CD4-positive, alpha-beta T cell (primary cell): Measurements from ENCODE around the gene SFSWAP. TPM values are rescaled to one million over a fixed set of nuclear protein-coding genes. Genes with fewer than 3 reads are reported as not detected.

Experiments
- ATAC-seq: fragments of 200-7000 bp; cut with Tn5 transposase; one replicate; pipeline ENCODE4 v1.10.0; 2022; ENCODE audit warnings: mild to moderate bottlenecking; ENCODE audit not compliant: poor library complexity
- CTCF ChIA-PET: fragments of 350-600 bp; sonication (Branson Sonifier 250); formaldehyde crosslinking; loops from one replicate; lab custom pipeline; 2021; ENCODE audit warnings: antibody characterized with exemption, inconsistent platforms; lab: Charles Lee
- POLR2A ChIA-PET: fragments of 350-600 bp; sonication (Branson Sonifier 250); formaldehyde crosslinking; loops from one replicate; lab custom pipeline; 2021; ENCODE audit warnings: antibody characterized with exemption, inconsistent platforms; lab: Charles Lee
- DNase-seq, 14 experiments: peaks; one replicate each; pipeline ENCODE4 v3.0.0-alpha.2; 2013 to 2020; ENCODE audit warnings: mixed read lengths in 2 of 14
- H3K27ac ChIP-seq, 2 donors: one replicate each; pipeline versions ENCODE4 v1.5.1 to v1.7.0; 2013; ENCODE audit warnings: low read length in 2 of 2, low read depth in 1 of 2, mild to moderate bottlenecking in 1 of 2
- H3K27me3 ChIP-seq, 2 experiments: 1 replicate in 1 of 2; 2 replicates in 1 of 2; pipeline versions ENCODE4 v1.6.1 to v1.7.0; 2013; ENCODE audit warnings: low read length in 2 of 2, control low read depth in 1 of 2, mild to moderate bottlenecking in 1 of 2, moderate library complexity in 1 of 2; ENCODE audit not compliant: insufficient read depth in 2 of 2, control insufficient read depth in 1 of 2
- H3K36me3 ChIP-seq: one replicate; pipeline ENCODE4 v1.6.1; 2013; ENCODE audit warnings: low read length, control low read depth; ENCODE audit not compliant: insufficient read depth
- H3K4me1 ChIP-seq: one replicate; pipeline ENCODE4 v1.6.1; 2013; ENCODE audit warnings: low read length, control low read depth; ENCODE audit not compliant: insufficient read depth
- H3K4me3 ChIP-seq: one replicate; pipeline ENCODE4 v1.5.1; 2013; ENCODE audit warnings: mild to moderate bottlenecking, low read length, moderate library complexity
- H3K9me3 ChIP-seq, 2 experiments: 1 replicate in 1 of 2; 2 replicates in 1 of 2; pipeline versions ENCODE4 v1.6.1 to v1.7.0; 2013; ENCODE audit warnings: low read length in 2 of 2, mild to moderate bottlenecking in 2 of 2, control low read depth in 1 of 2, moderate library complexity in 1 of 2; ENCODE audit not compliant: control insufficient read depth in 1 of 2, insufficient read depth in 1 of 2
- H3K27ac Mint-ChIP-seq: one replicate; pipeline ENCODE4 v1.8.0; 2020; ENCODE audit warnings: mixed read lengths
- H3K27me3 Mint-ChIP-seq: one replicate; pipeline ENCODE4 v1.8.0; 2021; ENCODE audit warnings: mixed read lengths
- H3K36me3 Mint-ChIP-seq: one replicate; pipeline ENCODE4 v1.8.0; 2021; ENCODE audit warnings: low read depth, mixed read lengths
- H3K4me1 Mint-ChIP-seq: one replicate; pipeline ENCODE4 v1.8.0; 2021; ENCODE audit warnings: low read depth, mixed read lengths
- H3K4me3 Mint-ChIP-seq: one replicate; pipeline ENCODE4 v1.8.0; 2020; ENCODE audit warnings: mild to moderate bottlenecking, mixed read lengths
- H3K9me3 Mint-ChIP-seq: one replicate; pipeline ENCODE4 v1.8.0; 2020; ENCODE audit warnings: mixed read lengths
- intact Hi-C, 2 experiments: fragments of 100-400 bp; cut with DNase I in 1 of 2; cut with micrococcal nuclease in 1 of 2; formaldehyde crosslinking; loops; one replicate each; pipeline versions ENCODE4 v1.15.1 to v1.9.0; 2023 to 2025; cut with DNase I, micrococcal nuclease
- total RNA-seq, 174 experiments: library from RNA in 2 of 174; stranded (reverse) in 2 of 174; gene quantifications; one replicate each; pipeline ENCODE4 v1.2.3 and lab custom pipeline; 2021 to 2026
- TF ChIP-seq, protein P1 (sequence below): fragments of 200-600 bp; IDR thresholded peaks from one replicate; pipeline ENCODE4 v1.8.0; 2022; ENCODE audit warnings: antibody characterized with exemption, mild to moderate bottlenecking

SFSWAP gene
- total RNA-seq, 2 experiments from 2014 or later, result 88.7 to 98.4 TPM

DNA sequence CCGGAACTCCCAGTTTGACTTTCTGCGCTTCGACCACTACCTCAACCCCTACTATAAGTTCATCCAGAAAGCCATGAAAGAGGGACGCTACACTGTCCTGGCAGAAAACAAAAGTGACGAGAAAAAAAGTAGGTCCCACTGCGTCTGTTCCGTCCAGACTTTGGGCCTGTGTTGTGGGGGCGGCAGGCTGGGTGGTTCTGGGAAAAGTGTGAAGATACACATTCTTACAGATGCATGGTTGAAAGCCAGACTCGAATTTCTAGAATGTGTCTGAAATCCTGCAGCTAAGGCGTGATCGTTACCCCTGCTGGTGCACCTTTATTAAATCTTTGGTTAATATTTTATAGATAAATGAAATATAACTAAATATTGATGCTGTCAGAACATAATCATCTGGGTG is 14.6 kb downstream of the SFSWAP start:
- Histone ChIP-seq H3K9me3 (no peaks in the 10 kb centered on the region), H3K4me1 (no peaks in the 10 kb centered on the region), H3K4me3 (no peak overlapping the region), H3K27ac (no peak overlapping the region), H3K36me3 (peaks cover 95% of the 10 kb centered on the region), H3K27me3 (no peaks in the 10 kb centered on the region)
- H3K36me3 Mint-ChIP-seq, result peaks cover 100% of the 10 kb centered on the region
- peaks cover 19% of the 10 kb centered on the region for H3K4me1 Mint-ChIP-seq
- H3K4me3 Mint-ChIP-seq, result no peak overlapping the region
- intact Hi-C loops, result no loop called here
- no peak for DNase-seq
- TF ChIP-seq, protein P1, sequence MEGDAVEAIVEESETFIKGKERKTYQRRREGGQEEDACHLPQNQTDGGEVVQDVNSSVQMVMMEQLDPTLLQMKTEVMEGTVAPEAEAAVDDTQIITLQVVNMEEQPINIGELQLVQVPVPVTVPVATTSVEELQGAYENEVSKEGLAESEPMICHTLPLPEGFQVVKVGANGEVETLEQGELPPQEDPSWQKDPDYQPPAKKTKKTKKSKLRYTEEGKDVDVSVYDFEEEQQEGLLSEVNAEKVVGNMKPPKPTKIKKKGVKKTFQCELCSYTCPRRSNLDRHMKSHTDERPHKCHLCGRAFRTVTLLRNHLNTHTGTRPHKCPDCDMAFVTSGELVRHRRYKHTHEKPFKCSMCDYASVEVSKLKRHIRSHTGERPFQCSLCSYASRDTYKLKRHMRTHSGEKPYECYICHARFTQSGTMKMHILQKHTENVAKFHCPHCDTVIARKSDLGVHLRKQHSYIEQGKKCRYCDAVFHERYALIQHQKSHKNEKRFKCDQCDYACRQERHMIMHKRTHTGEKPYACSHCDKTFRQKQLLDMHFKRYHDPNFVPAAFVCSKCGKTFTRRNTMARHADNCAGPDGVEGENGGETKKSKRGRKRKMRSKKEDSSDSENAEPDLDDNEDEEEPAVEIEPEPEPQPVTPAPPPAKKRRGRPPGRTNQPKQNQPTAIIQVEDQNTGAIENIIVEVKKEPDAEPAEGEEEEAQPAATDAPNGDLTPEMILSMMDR, result no peak
- no peak for ATAC-seq
- H3K9me3 Mint-ChIP-seq, result no peaks in the 10 kb centered on the region
- ChIA-PET POLR2A (interaction anchor here (0.6 to 0.7 kb wide), 2 partner anchors 9 to 19 kb away, joined by 4 to 5 read pairs; no protein-coding TSS in a partner anchor), CTCF (interaction anchor here (0.5 kb wide), 1 partner anchor 29 kb away, joined by 4 read pairs; no protein-coding TSS in a partner anchor)
- H3K27me3 Mint-ChIP-seq, result no peaks in the 10 kb centered on the region
- H3K27ac Mint-ChIP-seq, result no peak overlapping the region

DNA sequence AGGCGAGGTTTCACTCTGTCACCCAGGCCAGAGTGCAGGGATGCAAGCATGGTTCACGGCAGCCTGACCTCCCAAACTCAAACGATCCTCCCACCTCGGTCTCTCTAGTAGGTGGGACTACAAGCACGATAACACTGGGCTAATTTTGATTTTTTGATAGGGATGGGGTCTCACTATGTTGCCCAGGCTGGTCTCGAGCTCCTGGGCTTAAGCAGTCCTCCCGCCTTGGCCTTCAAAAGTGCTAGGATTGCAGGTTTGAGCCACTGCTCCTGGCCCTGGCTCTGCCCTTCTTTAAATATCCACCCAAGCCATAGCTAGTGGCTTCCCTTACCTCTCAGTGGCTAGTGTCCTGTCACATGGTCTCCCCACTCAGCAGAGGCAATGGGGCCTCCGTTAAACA is 17.8 kb downstream of the SFSWAP start:
- intact Hi-C loops, result no loop called here
- Histone ChIP-seq H3K4me3 (no peak overlapping the region), H3K27me3 (no peaks in the 10 kb centered on the region), H3K27ac (no peak overlapping the region), H3K4me1 (no peaks in the 10 kb centered on the region), H3K36me3 (peaks cover 93% of the 10 kb centered on the region), H3K9me3 (no peaks in the 10 kb centered on the region)
- H3K36me3 Mint-ChIP-seq, result peaks cover 98% of the 10 kb centered on the region
- H3K27me3 Mint-ChIP-seq, result no peaks in the 10 kb centered on the region
- no peak for ATAC-seq
- ChIA-PET POLR2A (no interaction called here), CTCF (no interaction called here)
- H3K4me3 Mint-ChIP-seq, result no peak overlapping the region
- DNase-seq, result no peak
- no peaks in the 10 kb centered on the region for H3K4me1 Mint-ChIP-seq
- H3K27ac Mint-ChIP-seq, result no peak overlapping the region
- TF ChIP-seq, protein P1, result no peak
- H3K9me3 Mint-ChIP-seq, result no peaks in the 10 kb centered on the region

DNA sequence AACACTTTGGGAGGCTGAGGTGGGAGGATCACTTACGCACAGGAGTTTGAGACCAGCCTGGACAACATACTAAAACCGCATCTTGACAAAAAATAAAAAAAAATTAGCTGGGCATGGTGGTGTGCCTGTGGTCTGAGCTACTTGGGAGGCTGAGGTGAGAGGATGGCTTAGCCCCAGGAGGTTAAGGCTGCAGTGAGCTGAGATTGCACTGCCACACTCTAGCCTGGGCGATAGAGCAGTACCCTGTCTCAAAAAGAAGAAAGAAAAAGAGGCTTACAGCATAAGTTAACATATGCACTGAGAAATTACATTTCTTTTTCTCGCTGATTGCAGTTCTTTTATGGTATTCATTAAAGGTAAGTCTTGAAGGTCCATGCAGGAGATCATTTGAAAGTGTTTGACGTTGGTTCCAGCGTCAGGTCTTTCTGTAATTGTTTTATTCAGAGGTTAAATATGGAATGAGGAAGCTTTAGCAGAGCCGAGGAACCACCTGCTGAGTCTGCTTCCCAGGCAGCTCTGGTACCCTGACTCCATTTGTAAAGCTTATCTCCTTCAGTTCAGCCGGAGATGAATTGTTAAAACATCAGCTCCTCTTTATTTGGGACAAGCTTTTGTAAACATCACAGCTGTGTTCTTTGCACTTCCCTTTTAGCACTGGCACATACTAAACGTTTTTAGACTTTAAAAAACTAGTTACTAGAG is 18.5 kb downstream of the SFSWAP start:
- ChIA-PET POLR2A (no interaction called here), CTCF (no interaction called here)
- H3K9me3 ChIP-seq, result no peaks in the 10 kb centered on the region
- Mint-ChIP-seq H3K36me3 (peaks cover 98% of the 10 kb centered on the region), H3K9me3 (no peaks in the 10 kb centered on the region), H3K4me1 (no peaks in the 10 kb centered on the region), H3K27me3 (no peaks in the 10 kb centered on the region), H3K4me3 (no peak overlapping the region), H3K27ac (no peak overlapping the region)
- peaks cover 95% of the 10 kb centered on the region for H3K36me3 ChIP-seq
- TF ChIP-seq, protein P1, result no peak
- H3K4me1 ChIP-seq, result no peaks in the 10 kb centered on the region
- intact Hi-C loops, result no loop called here
- no peak overlapping the region for H3K4me3 ChIP-seq
- no peaks in the 10 kb centered on the region for H3K27me3 ChIP-seq
- ATAC-seq, result no peak
- no peak overlapping the region for H3K27ac ChIP-seq
- no peak for DNase-seq
